Esophagus muscularis mucosa (tissue), 3 donors: ENCODE measurements around the gene PIAS4.

ENCODE experiments used
- CTCF ChIP-seq, 3 experiments: fragments of 200-600 bp in 2 of 3; fragments of 450-650 bp in 1 of 3; sonication (generic) in 2 of 3; IDR thresholded peaks; one replicate each; pipeline ENCODE4 v1.5.1; 2017 to 2019; ENCODE audit warnings: antibody characterized with exemption in 3 of 3, mild to moderate bottlenecking in 2 of 3, moderate library complexity in 1 of 3
- POLR2A ChIP-seq: fragments of 450-650 bp; IDR thresholded peaks from one replicate; pipeline ENCODE4 v1.6.1; 2017; ENCODE audit warnings: antibody characterized with exemption, moderate library complexity, mild to moderate bottlenecking, low read depth
- POLR2AphosphoS5 ChIP-seq, 2 donors: sonication (generic); formaldehyde crosslinking; IDR thresholded peaks; one replicate each; pipeline ENCODE4 v1.6.1; 2017; ENCODE audit warnings: antibody characterized with exemption in 2 of 2

- no peak for TF ChIP-seq CTCF (IDR thresholded peaks at IDR 0.05)
- TF ChIP-seq POLR2AphosphoS5 (IDR thresholded peaks at IDR 0.05) = no peak
- no peak for TF ChIP-seq POLR2A
Observed at GRCh38 chr19:4036576-4037300, 29.2 kb downstream of the PIAS4 start.
